ENCODE measurements around the gene RAB1B.

The RAB1B gene

GRCh38 chr11:66230978-66231377, 37.5 kb upstream of the RAB1B start:
- TF ChIP-seq FOXP2 (optimal IDR thresholded peaks at IDR 0.05; ENCODE audit: borderline replicate concordance, extremely low read depth, extremely low read length, insufficient read depth), result no peak
- no peak for TF ChIP-seq POLR2AphosphoS5 (IDR thresholded peaks at IDR 0.05; ENCODE audit: low read depth, low read length)
- TF ChIP-seq SIN3A (IDR thresholded peaks at IDR 0.05; ENCODE audit: borderline replicate concordance, insufficient read depth, low read length), result no peak
- TF ChIP-seq TAF1 (IDR thresholded peaks at IDR 0.05; ENCODE audit: borderline replicate concordance, insufficient read depth, low read length), result no peak
- no peak for TF ChIP-seq REST (IDR thresholded peaks at IDR 0.05; ENCODE audit: insufficient read depth in 1 of 2, low read depth in 2 of 2, low read length in 2 of 2)

- TF ChIP-seq TAF1 (IDR thresholded peaks at IDR 0.05; ENCODE audit: borderline replicate concordance, insufficient read depth, low read length), result no peak
- TF ChIP-seq POLR2AphosphoS5 (IDR thresholded peaks at IDR 0.05; ENCODE audit: low read depth, low read length), result no peak
- no peak for TF ChIP-seq SIN3A (IDR thresholded peaks at IDR 0.05; ENCODE audit: borderline replicate concordance, insufficient read depth, low read length)
- no peak for TF ChIP-seq REST (IDR thresholded peaks at IDR 0.05; ENCODE audit: insufficient read depth in 1 of 2, low read depth in 2 of 2, low read length in 2 of 2)
- TF ChIP-seq FOXP2 (optimal IDR thresholded peaks at IDR 0.05; ENCODE audit: borderline replicate concordance, extremely low read depth, extremely low read length, insufficient read depth), result no peak
Measured at GRCh38 chr11:66231561-66231960, 36.9 kb upstream of the RAB1B start.

- TF ChIP-seq POLR2AphosphoS5 (IDR thresholded peaks at IDR 0.05; ENCODE audit: low read depth, low read length) (no peak), TAF1 (IDR thresholded peaks at IDR 0.05; ENCODE audit: borderline replicate concordance, insufficient read depth, low read length) (no peak), REST (IDR thresholded peaks at IDR 0.05; ENCODE audit: insufficient read depth in 1 of 2, low read depth in 2 of 2, low read length in 2 of 2) (no peak), FOXP2 (optimal IDR thresholded peaks at IDR 0.05; ENCODE audit: borderline replicate concordance, extremely low read depth, extremely low read length, insufficient read depth) (no peak), SIN3A (IDR thresholded peaks at IDR 0.05; ENCODE audit: borderline replicate concordance, insufficient read depth, low read length) (no peak)
Measured at GRCh38 chr11:66232769-66233168, 35.7 kb upstream of the RAB1B start.

GRCh38 chr11:66233301-66233700, 35.1 kb upstream of the RAB1B start:
- TF ChIP-seq REST (IDR thresholded peaks at IDR 0.05; ENCODE audit: insufficient read depth in 1 of 2, low read depth in 2 of 2, low read length in 2 of 2), result no peak
- no peak for TF ChIP-seq SIN3A (IDR thresholded peaks at IDR 0.05; ENCODE audit: borderline replicate concordance, insufficient read depth, low read length)
- TF ChIP-seq POLR2AphosphoS5 (IDR thresholded peaks at IDR 0.05; ENCODE audit: low read depth, low read length), result no peak
- TF ChIP-seq FOXP2 (optimal IDR thresholded peaks at IDR 0.05; ENCODE audit: borderline replicate concordance, extremely low read depth, extremely low read length, insufficient read depth), result no peak
- TF ChIP-seq TAF1 (IDR thresholded peaks at IDR 0.05; ENCODE audit: borderline replicate concordance, insufficient read depth, low read length), result no peak

- TF ChIP-seq TAF1 (IDR thresholded peaks at IDR 0.05; ENCODE audit: borderline replicate concordance, insufficient read depth, low read length) (no peak), REST (IDR thresholded peaks at IDR 0.05; ENCODE audit: insufficient read depth in 1 of 2, low read depth in 2 of 2, low read length in 2 of 2) (no peak), FOXP2 (optimal IDR thresholded peaks at IDR 0.05; ENCODE audit: borderline replicate concordance, extremely low read depth, extremely low read length, insufficient read depth) (no peak), SIN3A (IDR thresholded peaks at IDR 0.05; ENCODE audit: borderline replicate concordance, insufficient read depth, low read length) (no peak), POLR2AphosphoS5 (IDR thresholded peaks at IDR 0.05; ENCODE audit: low read depth, low read length) (no peak)
Measured at GRCh38 chr11:66235141-66235540, 33.3 kb upstream of the RAB1B start.
